ENCODE data around the gene PTPRN2. TPM values are rescaled to one million over a fixed set of nuclear protein-coding genes. Genes with fewer than 3 reads are reported as not detected.

The PTPRN2 gene
- total and polyA plus RNA-seq, 2 of the 13 experiments (the other 11 are each of a cell fraction or from before 2014, with no cell fraction given) = 2.5 to 24.2 TPM

DNA sequence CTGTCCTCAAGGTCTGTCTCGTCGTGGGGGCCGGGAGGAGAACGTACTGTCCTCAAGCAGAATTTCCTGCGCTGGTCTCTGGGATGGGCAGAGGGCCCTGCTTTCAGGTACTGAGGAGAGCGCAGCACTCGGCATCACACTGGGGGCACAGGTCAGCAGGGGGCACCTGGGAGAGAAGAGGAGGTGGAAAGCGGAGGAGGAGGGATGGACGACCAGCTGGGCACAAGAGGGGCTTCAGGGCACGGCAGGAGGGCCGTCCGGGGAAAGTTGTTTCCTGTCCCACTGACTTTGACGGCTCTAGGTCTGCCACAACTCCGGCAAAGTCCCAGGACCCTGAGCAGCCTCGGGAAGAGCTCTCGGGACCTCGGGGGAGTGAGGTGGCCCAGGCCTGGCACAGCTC lies 714.0 kb downstream of the PTPRN2 start:
- ChIA-PET CTCF (ENCODE audit: low intra/inter-chr PET ratio, low total read pairs) (no interaction called here), POLR2A (no interaction called here)
- 79% methylated on average over 9 of the region's 17 CpGs for WGBS (ENCODE audit: low lambda C conversion rate)
- Histone ChIP-seq H3K36me3 (replicated peaks in 1 of 2; ENCODE audit: control insufficient read depth in 1 of 2, insufficient read depth in 2 of 2, low read length in 2 of 2) (no peaks in the 10 kb centered on the region), H3K4me2 (ENCODE audit: low read depth, low read length) (no peak overlapping the region), H3K79me2 (ENCODE audit: insufficient read depth, low read length) (no peaks in the 10 kb centered on the region), H3K9ac (ENCODE audit: insufficient read depth, low read depth, low read length) (no peak overlapping the region), H3K9me3 (ENCODE audit: low read length) (no peaks in the 10 kb centered on the region), H2AFZ (ENCODE audit: low read length) (no peak overlapping the region), H4K20me1 (ENCODE audit: insufficient read depth, low read length) (peaks cover 11% of the 10 kb centered on the region), H3K4me3 (replicated peaks in 1 of 3; ENCODE audit: insufficient read depth in 1 of 3, low read depth in 2 of 3, low read length in 3 of 3) (no peak overlapping the region), H3K4me1 (ENCODE audit: insufficient read depth, low read length) (no peaks in the 10 kb centered on the region), H3K27me3 (ENCODE audit: control insufficient read depth in 1 of 2, insufficient read depth in 2 of 2, low read length in 2 of 2) (peaks cover 2 to 5% of the 10 kb centered on the region in 2 experiments; a peak in 3 of 5 replicates), H3K27ac (ENCODE audit: extremely low read length, insufficient read depth, low read length) (no peak overlapping the region)
- intact Hi-C loops (cut with micrococcal nuclease; ENCODE audit: unreplicated experiment) = loop anchor here (2.0 kb wide), 1 partner anchor 441 kb away; no protein-coding TSS in a partner anchor
- TF ChIP-seq STAT5B (CRISPR knock-in tag; IDR thresholded peaks at IDR 0.05) = no peak
- TF ChIP-seq SP2 (CRISPR knock-in tag; IDR thresholded peaks at IDR 0.05) = no peak
- no peak for TF ChIP-seq ZNF878 (CRISPR knock-in tag; IDR thresholded peaks at IDR 0.05)
- TF ChIP-seq, protein P1, sequence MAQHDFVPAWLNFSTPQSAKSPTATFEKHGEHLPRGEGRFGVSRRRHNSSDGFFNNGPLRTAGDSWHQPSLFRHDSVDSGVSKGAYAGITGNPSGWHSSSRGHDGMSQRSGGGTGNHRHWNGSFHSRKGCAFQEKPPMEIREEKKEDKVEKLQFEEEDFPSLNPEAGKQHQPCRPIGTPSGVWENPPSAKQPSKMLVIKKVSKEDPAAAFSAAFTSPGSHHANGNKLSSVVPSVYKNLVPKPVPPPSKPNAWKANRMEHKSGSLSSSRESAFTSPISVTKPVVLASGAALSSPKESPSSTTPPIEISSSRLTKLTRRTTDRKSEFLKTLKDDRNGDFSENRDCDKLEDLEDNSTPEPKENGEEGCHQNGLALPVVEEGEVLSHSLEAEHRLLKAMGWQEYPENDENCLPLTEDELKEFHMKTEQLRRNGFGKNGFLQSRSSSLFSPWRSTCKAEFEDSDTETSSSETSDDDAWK (CRISPR knock-in tag; IDR thresholded peaks at IDR 0.05) = no peak
- no peak for TF ChIP-seq TEAD3 (CRISPR knock-in tag; optimal IDR thresholded peaks at IDR 0.05; ENCODE audit: borderline replicate concordance)
- no peak for TF ChIP-seq IKZF1 (IDR thresholded peaks at IDR 0.05)
- TF ChIP-seq ZNF547 (CRISPR knock-in tag; IDR thresholded peaks at IDR 0.05) = no peak
- no peak for TF ChIP-seq CEBPB (IDR thresholded peaks at IDR 0.05; ENCODE audit: borderline replicate concordance, low read depth, low read length)
- DNase-seq (ENCODE audit: low spot score) (no peak), ATAC-seq (no peak), FAIRE-seq (no peak)
- no TSS peak for BruUV-seq (replicated peaks)
- in situ Hi-C loops (cut with HindIII; ENCODE audit: extremely low pct_ligation_motif_present, low pct_unique_long_range_greater_than_20kb) = loop anchor here (10.0 kb wide), 1 partner anchor 449 kb away; no protein-coding TSS in a partner anchor

DNA sequence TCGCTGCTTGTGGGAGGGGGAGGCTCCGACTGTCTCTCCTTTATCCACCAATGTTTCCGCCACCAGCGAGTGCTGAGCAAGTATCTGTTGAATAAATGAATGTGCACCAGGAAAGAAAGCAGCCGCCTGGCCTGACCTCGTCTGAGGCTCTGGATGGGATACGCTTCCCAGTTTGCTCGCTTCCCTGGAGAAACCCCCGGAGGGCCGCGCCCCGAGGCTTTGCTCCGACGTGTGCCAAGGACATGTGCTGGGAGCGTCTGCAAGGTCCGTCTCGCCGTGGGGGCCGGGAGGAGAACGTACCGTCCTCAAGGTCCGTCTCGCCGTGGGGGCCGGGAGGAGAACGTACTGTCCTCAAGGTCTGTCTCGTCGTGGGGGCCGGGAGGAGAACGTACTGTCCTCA lies 714.4 kb downstream of the PTPRN2 start:
- WGBS (ENCODE audit: low lambda C conversion rate) = 88% methylated on average over 28 of the region's 30 CpGs
- in situ Hi-C loops (cut with HindIII; ENCODE audit: extremely low pct_ligation_motif_present, low pct_unique_long_range_greater_than_20kb) = loop anchor here (10.0 kb wide), 1 partner anchor 448 kb away; no protein-coding TSS in a partner anchor
- DNase-seq (ENCODE audit: low spot score) = no peak

More for the DNA sequence above, 714.4 kb downstream of the PTPRN2 start:
- no peak for ATAC-seq
- Histone ChIP-seq H3K4me3 (replicated peaks in 1 of 3; ENCODE audit: insufficient read depth in 1 of 3, low read depth in 2 of 3, low read length in 3 of 3) (no peak overlapping the region), H3K9me3 (ENCODE audit: low read length) (no peaks in the 10 kb centered on the region), H3K36me3 (replicated peaks in 1 of 2; ENCODE audit: control insufficient read depth in 1 of 2, insufficient read depth in 2 of 2, low read length in 2 of 2) (no peaks in the 10 kb centered on the region), H3K4me1 (ENCODE audit: insufficient read depth, low read length) (no peaks in the 10 kb centered on the region), H2AFZ (ENCODE audit: low read length) (no peak overlapping the region), H3K4me2 (ENCODE audit: low read depth, low read length) (no peak overlapping the region), H3K27me3 (ENCODE audit: control insufficient read depth in 1 of 2, insufficient read depth in 2 of 2, low read length in 2 of 2) (peaks cover 2 to 5% of the 10 kb centered on the region in 2 experiments; a peak in 3 of 5 replicates), H3K9ac (ENCODE audit: insufficient read depth, low read depth, low read length) (no peak overlapping the region), H3K27ac (ENCODE audit: extremely low read length, insufficient read depth, low read length) (no peak overlapping the region), H4K20me1 (ENCODE audit: insufficient read depth, low read length) (peaks cover 11% of the 10 kb centered on the region), H3K79me2 (ENCODE audit: insufficient read depth, low read length) (no peaks in the 10 kb centered on the region)
- intact Hi-C loops (cut with micrococcal nuclease; ENCODE audit: unreplicated experiment) = no loop called here
- TF ChIP-seq SCMH1 (CRISPR knock-in tag; IDR thresholded peaks at IDR 0.05; ENCODE audit: borderline replicate concordance) (no peak), KDM3A (CRISPR knock-in tag; IDR thresholded peaks at IDR 0.05; ENCODE audit: low read depth) (no peak), HMG20A (CRISPR knock-in tag; IDR thresholded peaks at IDR 0.05; ENCODE audit: borderline replicate concordance) (no peak), ZNF17 (CRISPR knock-in tag; IDR thresholded peaks at IDR 0.05) (no peak), XRCC5 (optimal IDR thresholded peaks at IDR 0.05; ENCODE audit: low read length) (no peak), NCOA1 (CRISPR knock-in tag; IDR thresholded peaks at IDR 0.05) (no peak), ZNF674 (CRISPR knock-in tag; IDR thresholded peaks at IDR 0.05; ENCODE audit: low read depth) (no peak)
- TF ChIP-seq, protein P2, sequence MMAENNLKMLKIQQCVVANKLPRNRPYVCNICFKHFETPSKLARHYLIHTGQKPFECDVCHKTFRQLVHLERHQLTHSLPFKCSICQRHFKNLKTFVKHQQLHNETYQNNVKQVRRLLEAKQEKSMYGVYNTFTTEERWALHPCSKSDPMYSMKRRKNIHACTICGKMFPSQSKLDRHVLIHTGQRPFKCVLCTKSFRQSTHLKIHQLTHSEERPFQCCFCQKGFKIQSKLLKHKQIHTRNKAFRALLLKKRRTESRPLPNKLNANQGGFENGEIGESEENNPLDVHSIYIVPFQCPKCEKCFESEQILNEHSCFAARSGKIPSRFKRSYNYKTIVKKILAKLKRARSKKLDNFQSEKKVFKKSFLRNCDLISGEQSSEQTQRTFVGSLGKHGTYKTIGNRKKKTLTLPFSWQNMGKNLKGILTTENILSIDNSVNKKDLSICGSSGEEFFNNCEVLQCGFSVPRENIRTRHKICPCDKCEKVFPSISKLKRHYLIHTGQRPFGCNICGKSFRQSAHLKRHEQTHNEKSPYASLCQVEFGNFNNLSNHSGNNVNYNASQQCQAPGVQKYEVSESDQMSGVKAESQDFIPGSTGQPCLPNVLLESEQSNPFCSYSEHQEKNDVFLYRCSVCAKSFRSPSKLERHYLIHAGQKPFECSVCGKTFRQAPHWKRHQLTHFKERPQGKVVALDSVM (CRISPR knock-in tag; IDR thresholded peaks at IDR 0.05) = no peak
- FAIRE-seq = no peak
- ChIA-PET POLR2A (no interaction called here), CTCF (ENCODE audit: low intra/inter-chr PET ratio, low total read pairs) (no interaction called here)
- no TSS peak for BruUV-seq (replicated peaks)
